ENCODE results near the gene ZDHHC12. TPM values are rescaled to one million over a fixed set of nuclear protein-coding genes. Genes with fewer than 3 reads are reported as not detected.

ZDHHC12 gene
- total and polyA plus RNA-seq, 12 donors: 1.6 to 97.4 (median 29.0) TPM

GRCh38 chr9:128721487-128722010, 2.4 kb downstream of the ZDHHC12 start:
- intact Hi-C loops (cut with DNase I): no loop called here
- DNase-seq: no peak
- H3K36me3 ChIP-seq (replicated peaks in 1 of 2): no peaks in the 10 kb centered on the region
- no peaks in the 10 kb centered on the region for H3K9me3 ChIP-seq (replicated peaks in 1 of 3)
- H3K4me1 ChIP-seq (replicated peaks in 1 of 2): peaks cover 3 to 6% of the 10 kb centered on the region in 2 donors
- no peaks in the 10 kb centered on the region for H3K27me3 ChIP-seq
- no peak overlapping the region for H3K4me3 ChIP-seq
- WGBS, 4 donors: 94 to 97% (median 97%) methylated on average over 12 to 18 of the region's 18 CpGs; no CpG with 5 or more reads in 1 of the 4 donors
- TF ChIP-seq CTCF (IDR thresholded peaks at IDR 0.05) (no peak), POLR2A (IDR thresholded peaks at IDR 0.05) (no peak)
- H3K27ac ChIP-seq: no peak overlapping the region

GRCh38 chr9:128720841-128721486, 3.0 kb downstream of the ZDHHC12 start:
- WGBS, 4 donors: 92 to 97% (median 94%) methylated on average over 13 to 22 of the region's 22 CpGs
- no peak overlapping the region for H3K4me3 ChIP-seq

GRCh38 chr9:128719919-128720605, 3.9 kb downstream of the ZDHHC12 start:
- H3K27me3 ChIP-seq: no peaks in the 10 kb centered on the region
- H3K9me3 ChIP-seq (replicated peaks in 1 of 3): no peaks in the 10 kb centered on the region
- no peak overlapping the region for H3K27ac ChIP-seq
- H3K4me1 ChIP-seq (replicated peaks in 1 of 2): peaks cover 3 to 6% of the 10 kb centered on the region in 2 donors
- no peaks in the 10 kb centered on the region for H3K36me3 ChIP-seq (replicated peaks in 1 of 2)
- TF ChIP-seq CTCF (IDR thresholded peaks at IDR 0.05) (no peak), POLR2A (IDR thresholded peaks at IDR 0.05) (no peak)
- H3K4me3 ChIP-seq: no peak overlapping the region
- WGBS, 4 donors: 90 to 97% (median 94%) methylated on average over 6 to 30 of the region's 30 CpGs
- intact Hi-C loops (cut with DNase I): no loop called here
- DNase-seq: no peak

More at GRCh38 chr9:128720841-128721486, 3.0 kb downstream of the ZDHHC12 start:
- Histone ChIP-seq H3K9me3 (replicated peaks in 1 of 3) (no peaks in the 10 kb centered on the region), H3K36me3 (replicated peaks in 1 of 2) (no peaks in the 10 kb centered on the region), H3K27ac (no peak overlapping the region), H3K4me1 (replicated peaks in 1 of 2) (peaks cover 3 to 6% of the 10 kb centered on the region in 2 donors), H3K27me3 (no peaks in the 10 kb centered on the region)
- intact Hi-C loops (cut with DNase I): no loop called here
- no peak for TF ChIP-seq CTCF (IDR thresholded peaks at IDR 0.05)
- no peak for TF ChIP-seq POLR2A (IDR thresholded peaks at IDR 0.05)
- DNase-seq: no peak

- intact Hi-C loops (cut with DNase I): no loop called here
- H3K36me3 ChIP-seq (replicated peaks in 1 of 2): no peaks in the 10 kb centered on the region
- H3K27ac ChIP-seq: no peak overlapping the region
- DNase-seq: no peak
- H3K9me3 ChIP-seq (replicated peaks in 1 of 3): no peaks in the 10 kb centered on the region
- WGBS, 4 donors: 76 to 95% (median 85%) methylated on average over 4 to 5 of the region's 5 CpGs
- no peaks in the 10 kb centered on the region for H3K4me1 ChIP-seq (replicated peaks in 1 of 2)
- no peak overlapping the region for H3K4me3 ChIP-seq
- no peak for TF ChIP-seq POLR2A (IDR thresholded peaks at IDR 0.05)
- no peak for TF ChIP-seq CTCF (IDR thresholded peaks at IDR 0.05)
- H3K27me3 ChIP-seq: no peaks in the 10 kb centered on the region
These were observed 5.5 kb downstream of the ZDHHC12 start for GRCh38 chr9:128718475-128718874.

All from adrenal gland (tissue), 12 donors.